ENCODE data around the gene TM9SF1.
"Not testable (repeated sequence)": the region's sequence is repeated elsewhere in the genome, so short reads cannot be mapped to it uniquely, and the experiment has no call there.

TM9SF1 gene

GRCh38 chr14:24226473-24226872 is 31.2 kb upstream of the TM9SF1 start:
- in situ Hi-C loops (cut with MboI; ENCODE audit: low sequenced_read_pairs): no loop called here

- in situ Hi-C loops (cut with MboI; ENCODE audit: low sequenced_read_pairs): no loop called here
These were observed 29.4 kb upstream of the TM9SF1 start for GRCh38 chr14:24224618-24225071.

GRCh38 chr14:24222987-24223386 is 27.7 kb upstream of the TM9SF1 start:
- in situ Hi-C loops (cut with MboI; ENCODE audit: low sequenced_read_pairs): not testable (repeated sequence)

GRCh38 chr14:24219521-24219920 is 24.3 kb upstream of the TM9SF1 start:
- in situ Hi-C loops (cut with MboI; ENCODE audit: low sequenced_read_pairs): no loop called here

- in situ Hi-C loops (cut with MboI; ENCODE audit: low sequenced_read_pairs): no loop called here
These were observed 23.8 kb upstream of the TM9SF1 start for GRCh38 chr14:24219080-24219479.

GRCh38 chr14:24216876-24217275 is 21.6 kb upstream of the TM9SF1 start:
- in situ Hi-C loops (cut with MboI; ENCODE audit: low sequenced_read_pairs): not testable (repeated sequence)

- in situ Hi-C loops (cut with MboI; ENCODE audit: low sequenced_read_pairs): no loop called here
These were observed 21.1 kb upstream of the TM9SF1 start for GRCh38 chr14:24216345-24216699.

GRCh38 chr14:24215495-24216344 is 20.5 kb upstream of the TM9SF1 start, which contains the start of gene MDP1:
TSS of gene MDP1 (minus strand) at chr14:24216066. CDS start at chr14:24215955, 111 bp downstream.
- in situ Hi-C loops (cut with MboI; ENCODE audit: low sequenced_read_pairs): no loop called here

- in situ Hi-C loops (cut with MboI; ENCODE audit: low sequenced_read_pairs): no loop called here
These were observed 18.8 kb upstream of the TM9SF1 start for GRCh38 chr14:24213866-24214662.

GRCh38 chr14:24212924-24213865 is 18.0 kb upstream of the TM9SF1 start, which contains the start of gene CHMP4A:
TSS of gene CHMP4A (minus strand) at chr14:24213488. CDS start at chr14:24213439, 49 bp downstream.
- in situ Hi-C loops (cut with MboI; ENCODE audit: low sequenced_read_pairs): no loop called here

GRCh38 chr14:24211311-24211710 is 16.1 kb upstream of the TM9SF1 start:
- in situ Hi-C loops (cut with MboI; ENCODE audit: low sequenced_read_pairs): no loop called here

GRCh38 chr14:24207625-24208024 is 12.4 kb upstream of the TM9SF1 start:
- in situ Hi-C loops (cut with MboI; ENCODE audit: low sequenced_read_pairs): no loop called here

- in situ Hi-C loops (cut with MboI; ENCODE audit: low sequenced_read_pairs): no loop called here
These were observed 11.9 kb upstream of the TM9SF1 start for GRCh38 chr14:24207104-24207551.

- in situ Hi-C loops (cut with MboI; ENCODE audit: low sequenced_read_pairs): no loop called here
These were observed 11.2 kb upstream of the TM9SF1 start for GRCh38 chr14:24206260-24207103.

GRCh38 chr14:24204163-24205146 is 9.2 kb upstream of the TM9SF1 start:
- in situ Hi-C loops (cut with MboI; ENCODE audit: low sequenced_read_pairs): no loop called here

GRCh38 chr14:24203249-24203886 is 8.1 kb upstream of the TM9SF1 start:
- in situ Hi-C loops (cut with MboI; ENCODE audit: low sequenced_read_pairs): not testable (repeated sequence)

- in situ Hi-C loops (cut with MboI; ENCODE audit: low sequenced_read_pairs): not testable (repeated sequence)
These were observed 7.3 kb upstream of the TM9SF1 start for GRCh38 chr14:24202538-24202937.

Measured in HL-60/S4 (cell line).